Breast epithelium (tissue), 4 donors: ENCODE data around the gene GSC. TPM values are rescaled to one million over a fixed set of nuclear protein-coding genes. Genes with fewer than 3 reads are reported as not detected.
"Not testable (repeated sequence)": the region's sequence is repeated elsewhere in the genome, so short reads cannot be mapped to it uniquely, and the experiment has no call there.

Experiments used
- DNase-seq, 2 donors: peaks; one replicate each; pipeline ENCODE4 v3.0.0-alpha.2; 2019; ENCODE audit warnings: low spot score in 2 of 2
- H3K27ac ChIP-seq, 2 donors: fragments of 200-600 bp; sonication (generic) in 1 of 2; one replicate each; pipeline ENCODE4 v1.5.1; 2016 to 2019; ENCODE audit warnings: mild to moderate bottlenecking in 1 of 2
- H3K27me3 ChIP-seq, 2 donors: fragments of 200-600 bp; sonication (generic) in 1 of 2; one replicate each; pipeline versions ENCODE4 v1.5.1 to v1.6.0; 2017 to 2019; ENCODE audit warnings: control low read depth in 1 of 2, mild to moderate bottlenecking in 1 of 2
- H3K36me3 ChIP-seq: fragments of 200-600 bp; one replicate; pipeline ENCODE4 v1.5.1; 2019
- H3K4me1 ChIP-seq, 2 donors: fragments of 200-600 bp; sonication (generic); one replicate each; pipeline ENCODE4 v1.5.1; 2016 to 2019; ENCODE audit warnings: control low read depth in 1 of 2
- H3K4me3 ChIP-seq, 3 donors: fragments of 200-600 bp; sonication (generic); 1 replicate in 2 of 3; 2 replicates in 1 of 3; pipeline ENCODE4 v1.5.1; 2016 to 2019; ENCODE audit warnings: mild to moderate bottlenecking in 3 of 3, moderate library complexity in 2 of 3
- H3K9me3 ChIP-seq, 2 donors: fragments of 200-600 bp; sonication (generic) in 1 of 2; one replicate each; pipeline ENCODE4 v1.5.1; 2016 to 2019; ENCODE audit warnings: control low read depth in 1 of 2
- POLR2A ChIP-seq: fragments of 450-650 bp; IDR thresholded peaks from one replicate; pipeline ENCODE4 v1.6.1; 2016; ENCODE audit warnings: antibody characterized with exemption, mild to moderate bottlenecking, moderate library complexity
- POLR2AphosphoS5 ChIP-seq, 3 donors: sonication (generic); formaldehyde crosslinking; IDR thresholded peaks; one replicate each; pipeline ENCODE4 v1.6.1; 2017; ENCODE audit warnings: antibody characterized with exemption in 3 of 3
- intact Hi-C: fragments of 100-400 bp; cut with DNase I; formaldehyde crosslinking; loops from one replicate; pipeline ENCODE4 v1.15.1; 2023; ENCODE audit warnings: low total_unique reads
- total RNA-seq, 3 donors: library from RNA; depleted of rRNA; stranded (reverse); fragments of >200 nt; gene quantifications; one replicate each; pipeline ENCODE4 v1.1.0, GENCODE V29; 2016
- TF ChIP-seq, protein P1 (sequence below), 3 donors: fragments of 450-650 bp; IDR thresholded peaks; one replicate each; pipeline ENCODE4 v1.5.1; 2016 to 2017; ENCODE audit warnings: antibody characterized with exemption in 3 of 3, mild to moderate bottlenecking in 3 of 3, moderate library complexity in 3 of 3

The GSC gene
- total RNA-seq, 3 donors from 2014 or later: 8.3 to 13.8 (median 9.8) TPM

DNA sequence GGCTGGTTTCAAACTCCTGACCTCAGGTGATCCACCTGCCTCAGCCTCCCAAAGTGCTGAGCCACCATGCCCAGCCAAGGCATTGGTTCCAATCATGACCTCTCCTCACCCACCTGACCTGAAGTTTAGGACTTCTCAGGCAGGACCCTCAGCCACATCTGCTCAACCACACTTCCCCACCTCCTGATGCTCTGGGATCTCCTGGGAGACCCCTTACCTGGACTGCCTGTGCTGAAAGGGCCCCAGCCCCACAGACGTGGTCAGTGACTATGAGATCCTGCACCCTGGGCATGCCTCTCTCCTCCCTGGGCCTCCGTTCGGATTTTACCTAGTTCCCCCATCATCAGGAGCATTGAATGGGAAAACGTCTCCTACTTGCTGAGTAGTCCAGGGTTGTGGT is 18.0 kb downstream of the GSC start:
- no peaks in the 10 kb centered on the region for H3K36me3 ChIP-seq
- intact Hi-C loops: no loop called here
- no peaks in the 10 kb centered on the region for H3K4me1 ChIP-seq
- H3K9me3 ChIP-seq: no peaks in the 10 kb centered on the region
- no peak overlapping the region for H3K4me3 ChIP-seq
- no peak for DNase-seq
- no peaks in the 10 kb centered on the region for H3K27me3 ChIP-seq
- H3K27ac ChIP-seq: peak overlapping the region; percentile 57 to 86
- TF ChIP-seq POLR2AphosphoS5 (IDR thresholded peaks at IDR 0.05) (no peak), POLR2A (no peak)
- TF ChIP-seq, protein P1, sequence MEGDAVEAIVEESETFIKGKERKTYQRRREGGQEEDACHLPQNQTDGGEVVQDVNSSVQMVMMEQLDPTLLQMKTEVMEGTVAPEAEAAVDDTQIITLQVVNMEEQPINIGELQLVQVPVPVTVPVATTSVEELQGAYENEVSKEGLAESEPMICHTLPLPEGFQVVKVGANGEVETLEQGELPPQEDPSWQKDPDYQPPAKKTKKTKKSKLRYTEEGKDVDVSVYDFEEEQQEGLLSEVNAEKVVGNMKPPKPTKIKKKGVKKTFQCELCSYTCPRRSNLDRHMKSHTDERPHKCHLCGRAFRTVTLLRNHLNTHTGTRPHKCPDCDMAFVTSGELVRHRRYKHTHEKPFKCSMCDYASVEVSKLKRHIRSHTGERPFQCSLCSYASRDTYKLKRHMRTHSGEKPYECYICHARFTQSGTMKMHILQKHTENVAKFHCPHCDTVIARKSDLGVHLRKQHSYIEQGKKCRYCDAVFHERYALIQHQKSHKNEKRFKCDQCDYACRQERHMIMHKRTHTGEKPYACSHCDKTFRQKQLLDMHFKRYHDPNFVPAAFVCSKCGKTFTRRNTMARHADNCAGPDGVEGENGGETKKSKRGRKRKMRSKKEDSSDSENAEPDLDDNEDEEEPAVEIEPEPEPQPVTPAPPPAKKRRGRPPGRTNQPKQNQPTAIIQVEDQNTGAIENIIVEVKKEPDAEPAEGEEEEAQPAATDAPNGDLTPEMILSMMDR (IDR thresholded peaks at IDR 0.05): no peak

DNA sequence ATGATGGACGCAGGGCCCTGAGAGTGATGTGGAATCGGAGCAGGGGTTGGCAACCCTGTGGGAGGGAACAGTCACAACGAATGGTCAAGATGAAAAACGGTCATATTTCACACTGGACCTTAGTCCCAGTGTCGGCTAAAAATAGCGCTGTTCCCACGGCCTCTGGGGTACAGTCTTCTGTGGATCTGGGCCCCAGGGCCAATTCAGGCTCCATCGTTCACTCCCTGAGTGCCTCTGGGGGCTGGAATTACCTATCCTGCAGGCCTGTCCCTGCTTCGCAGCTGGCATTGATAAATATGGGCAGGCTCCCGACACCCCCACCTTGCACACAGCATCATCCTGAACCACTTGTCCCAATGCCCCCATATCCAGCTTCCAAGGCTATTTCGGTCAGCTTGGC is 18.6 kb downstream of the GSC start:
- no peaks in the 10 kb centered on the region for H3K9me3 ChIP-seq
- H3K27ac ChIP-seq: no peak overlapping the region
- DNase-seq: no peak
- TF ChIP-seq POLR2A (no peak), POLR2AphosphoS5 (IDR thresholded peaks at IDR 0.05) (no peak)
- TF ChIP-seq, protein P1 (IDR thresholded peaks at IDR 0.05): no peak
- no peak overlapping the region for H3K4me3 ChIP-seq
- H3K4me1 ChIP-seq: no peaks in the 10 kb centered on the region
- no peaks in the 10 kb centered on the region for H3K36me3 ChIP-seq
- no peaks in the 10 kb centered on the region for H3K27me3 ChIP-seq
- intact Hi-C loops: no loop called here

DNA sequence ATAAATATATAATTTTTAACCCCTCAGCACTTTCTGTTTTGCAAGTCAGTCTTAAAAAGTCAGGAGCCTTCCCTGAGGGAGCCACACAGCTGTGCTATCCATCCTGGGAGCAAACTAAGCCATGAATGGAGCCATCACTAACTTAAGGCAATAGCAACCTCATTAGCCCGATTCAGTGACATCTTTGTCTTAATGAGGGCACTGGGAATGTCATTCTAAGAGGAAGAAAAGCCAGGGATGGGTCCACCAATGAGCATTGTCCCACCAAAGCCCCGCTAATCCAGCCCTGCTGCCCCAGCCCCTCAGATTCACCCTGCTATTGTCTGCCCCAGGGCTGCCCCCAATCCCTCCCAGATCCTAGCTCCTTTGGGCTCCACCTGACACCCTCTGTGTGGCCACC is 19.5 kb downstream of the GSC start:
- DNase-seq: no peak
- no peak overlapping the region for H3K4me3 ChIP-seq
- no peaks in the 10 kb centered on the region for H3K36me3 ChIP-seq
- H3K27me3 ChIP-seq: no peaks in the 10 kb centered on the region
- H3K9me3 ChIP-seq: no peaks in the 10 kb centered on the region
- intact Hi-C loops: no loop called here
- H3K27ac ChIP-seq: no peak overlapping the region
- no peaks in the 10 kb centered on the region for H3K4me1 ChIP-seq
- TF ChIP-seq POLR2AphosphoS5 (IDR thresholded peaks at IDR 0.05): no peak
- TF ChIP-seq POLR2A: no peak
- TF ChIP-seq, protein P1 (IDR thresholded peaks at IDR 0.05): no peak

DNA sequence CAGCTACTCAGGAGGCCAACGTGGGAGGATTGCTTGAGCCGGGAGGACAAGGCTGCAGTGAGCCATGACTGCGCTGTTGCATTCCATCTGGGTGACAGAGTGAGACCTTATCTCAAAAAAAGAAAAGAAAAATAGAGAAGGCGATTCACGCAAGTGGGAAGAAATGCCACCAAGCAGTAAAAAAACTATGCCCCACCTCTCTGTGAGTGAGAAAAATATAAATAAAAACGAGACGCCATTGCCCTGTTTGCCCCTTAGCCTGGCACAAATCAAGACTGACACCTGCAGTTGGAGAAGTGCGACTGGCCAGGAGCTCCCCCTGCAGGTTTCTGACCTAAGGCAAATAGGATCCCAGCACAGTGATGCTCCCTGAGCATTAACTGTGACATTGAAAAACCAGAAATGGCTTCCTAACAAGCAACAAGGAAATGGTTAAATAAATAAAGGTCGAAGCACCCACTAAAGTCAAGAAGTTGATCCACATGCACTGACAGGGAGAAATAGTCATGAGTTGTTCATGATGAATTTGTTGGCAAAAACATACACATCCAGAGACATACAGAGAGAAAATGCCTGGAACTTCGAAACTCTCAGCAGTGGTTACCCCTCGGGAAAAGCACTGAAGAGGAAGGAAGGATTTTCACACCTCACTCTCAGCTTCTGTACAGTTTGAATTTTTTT is 21.1 kb downstream of the GSC start:
- DNase-seq: no peak
- no peaks in the 10 kb centered on the region for H3K36me3 ChIP-seq
- intact Hi-C loops: no loop called here
- H3K27me3 ChIP-seq: no peaks in the 10 kb centered on the region
- H3K4me3 ChIP-seq: no peak overlapping the region
- H3K4me1 ChIP-seq: no peaks in the 10 kb centered on the region
- TF ChIP-seq POLR2AphosphoS5 (IDR thresholded peaks at IDR 0.05) (no peak), POLR2A (no peak)
- TF ChIP-seq, protein P1 (IDR thresholded peaks at IDR 0.05): no peak
- no peaks in the 10 kb centered on the region for H3K9me3 ChIP-seq
- no peak overlapping the region for H3K27ac ChIP-seq

DNA sequence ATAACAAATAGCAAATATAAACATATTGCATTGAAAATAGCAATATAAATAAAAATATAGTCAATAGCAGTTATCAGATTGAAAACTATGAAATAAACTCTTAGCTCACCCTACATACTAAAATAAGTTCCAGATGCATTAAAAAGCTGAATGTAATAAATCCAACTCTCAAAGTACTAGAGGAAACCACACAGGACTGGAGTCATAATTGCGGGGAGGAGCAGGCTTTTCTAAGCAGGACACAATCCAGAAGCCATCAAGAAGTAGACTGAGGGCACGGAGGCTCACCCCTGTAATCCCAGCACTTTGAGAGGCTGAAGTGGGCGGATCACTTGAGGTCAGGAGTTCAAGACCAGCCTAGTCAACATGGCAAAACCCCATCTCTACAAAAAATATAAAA is 22.2 kb downstream of the GSC start:
- Histone ChIP-seq H3K9me3 (no peaks in the 10 kb centered on the region), H3K4me3 (no peak overlapping the region), H3K27me3 (no peaks in the 10 kb centered on the region), H3K27ac (no peak overlapping the region), H3K36me3 (no peaks in the 10 kb centered on the region), H3K4me1 (no peaks in the 10 kb centered on the region)
- TF ChIP-seq POLR2AphosphoS5 (IDR thresholded peaks at IDR 0.05) (no peak), POLR2A (no peak)
- TF ChIP-seq, protein P1 (IDR thresholded peaks at IDR 0.05): no peak
- DNase-seq: no peak
- intact Hi-C loops: no loop called here

DNA sequence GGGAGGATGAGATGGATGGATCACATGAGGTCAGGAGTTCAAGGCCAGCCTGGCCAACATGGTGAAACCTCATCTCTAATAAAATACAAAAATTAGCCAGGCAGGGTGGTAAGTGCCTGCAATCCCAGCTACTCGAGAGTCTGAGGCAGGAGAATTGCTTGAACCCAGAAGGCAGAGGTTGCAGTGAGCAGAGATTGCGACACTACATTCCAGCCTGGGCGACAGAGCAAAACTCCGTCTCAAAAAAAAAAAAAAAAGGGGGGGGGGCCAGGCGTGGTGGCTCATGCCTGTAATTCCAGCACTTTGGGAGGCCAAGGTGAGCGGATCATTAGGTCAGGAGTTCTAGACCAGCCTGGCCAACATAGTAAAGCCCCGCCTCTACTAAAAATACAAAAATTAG is 22.8 kb downstream of the GSC start:
- H3K4me3 ChIP-seq, H3K9me3 ChIP-seq, H3K4me1 ChIP-seq, intact Hi-C loops, DNase-seq, H3K27ac ChIP-seq, H3K36me3 ChIP-seq, H3K27me3 ChIP-seq: not testable (repeated sequence)
